HK-2 (cell line): ENCODE data around the gene GRM7.
"Not testable (repeated sequence)": the region's sequence is repeated elsewhere in the genome, so short reads cannot be mapped to it uniquely, and the experiment has no call there.

Experiments used
- DNase-seq: peaks from one replicate; pipeline ENCODE4 v3.0.0-alpha.2; 2018; ENCODE audit not compliant: unreplicated experiment

GRM7 gene

DNA sequence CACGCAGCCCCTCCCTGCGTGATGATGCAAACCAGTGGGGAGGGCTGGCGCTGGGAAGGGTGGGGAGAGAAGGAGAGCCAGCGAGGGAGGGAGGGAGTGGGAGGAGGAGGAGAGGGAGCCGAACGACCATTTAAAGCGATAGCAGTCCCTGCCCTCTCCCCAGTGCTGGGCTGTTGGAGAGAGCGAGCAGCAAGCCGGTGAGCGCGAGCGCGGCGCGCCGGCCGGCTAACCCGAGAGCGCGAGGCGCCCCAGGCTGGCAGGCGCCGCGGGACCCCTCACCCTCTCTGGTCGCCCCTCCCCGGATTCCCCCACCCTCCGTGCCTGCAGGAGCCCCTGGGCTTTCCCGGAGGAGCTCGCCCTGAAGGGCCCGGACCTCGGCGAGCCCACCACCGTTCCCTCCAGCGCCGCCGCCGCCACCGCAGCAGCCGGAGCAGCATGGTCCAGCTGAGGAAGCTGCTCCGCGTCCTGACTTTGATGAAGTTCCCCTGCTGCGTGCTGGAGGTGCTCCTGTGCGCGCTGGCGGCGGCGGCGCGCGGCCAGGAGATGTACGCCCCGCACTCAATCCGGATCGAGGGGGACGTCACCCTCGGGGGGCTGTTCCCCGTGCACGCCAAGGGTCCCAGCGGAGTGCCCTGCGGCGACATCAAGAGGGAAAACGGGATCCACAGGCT lies at the start of gene GRM7:
GRM7 (plus strand) TSS at position 162 of the 671 bp plus-strand sequence.
- no peak for DNase-seq

DNA sequence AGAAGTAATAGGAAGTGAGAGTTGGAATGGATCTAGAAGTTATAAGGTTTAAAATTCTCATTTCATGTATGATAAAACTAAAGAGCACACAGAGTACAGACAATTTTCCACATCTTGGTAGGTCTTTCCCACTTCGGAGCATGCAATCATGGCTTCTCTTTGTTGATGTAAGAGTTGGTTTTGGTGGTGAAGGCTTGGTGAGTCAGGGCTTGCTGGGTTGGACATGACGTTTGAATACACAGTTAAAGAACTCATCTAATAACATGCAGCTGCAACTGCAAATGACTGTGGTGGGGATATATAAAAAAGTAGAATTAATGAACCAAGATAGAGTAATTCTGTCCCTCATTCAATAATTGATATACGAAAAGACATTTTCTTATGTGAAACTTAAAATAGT lies 39.5 kb upstream of the GRM7 start:
- DNase-seq = no peak

DNA sequence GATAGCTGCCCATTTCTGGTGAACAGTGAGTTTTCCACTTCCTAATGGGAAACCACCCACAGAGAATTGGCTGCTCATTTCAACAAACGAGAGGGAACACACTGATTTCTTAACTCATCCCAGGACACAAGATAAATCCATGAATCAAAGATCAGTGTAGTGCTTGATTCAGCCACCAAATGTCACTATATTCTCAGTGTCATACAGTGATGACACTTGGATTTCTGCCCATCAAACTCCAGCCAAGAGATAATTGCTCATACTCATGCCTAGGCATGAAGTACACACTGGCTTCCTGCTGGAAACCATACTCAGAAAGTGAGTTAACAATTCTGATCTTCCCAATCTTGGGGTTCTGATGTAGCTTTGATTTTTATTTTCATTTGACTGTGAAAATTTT lies 35.4 kb upstream of the GRM7 start:
- DNase-seq = no peak

DNA sequence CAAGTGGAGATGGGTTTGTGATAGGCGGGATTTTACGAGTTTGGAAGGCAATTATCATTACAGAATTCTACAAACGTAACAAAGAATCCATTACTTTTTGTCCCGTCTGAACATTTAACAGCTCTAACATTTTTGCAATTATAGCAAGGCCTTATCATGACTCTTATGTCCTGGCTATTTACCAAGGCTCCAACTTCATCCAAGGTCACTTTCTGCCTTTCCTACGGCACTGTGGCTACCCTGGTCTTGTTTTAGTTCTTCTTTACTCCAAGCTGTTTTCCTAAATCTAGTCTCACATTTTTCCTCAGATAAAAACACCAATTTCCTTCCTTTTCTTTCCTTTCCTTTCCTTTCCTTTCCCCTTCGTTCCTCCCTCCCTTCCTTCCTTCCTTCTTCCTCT lies 33.5 kb upstream of the GRM7 start:
- DNase-seq = no peak

DNA sequence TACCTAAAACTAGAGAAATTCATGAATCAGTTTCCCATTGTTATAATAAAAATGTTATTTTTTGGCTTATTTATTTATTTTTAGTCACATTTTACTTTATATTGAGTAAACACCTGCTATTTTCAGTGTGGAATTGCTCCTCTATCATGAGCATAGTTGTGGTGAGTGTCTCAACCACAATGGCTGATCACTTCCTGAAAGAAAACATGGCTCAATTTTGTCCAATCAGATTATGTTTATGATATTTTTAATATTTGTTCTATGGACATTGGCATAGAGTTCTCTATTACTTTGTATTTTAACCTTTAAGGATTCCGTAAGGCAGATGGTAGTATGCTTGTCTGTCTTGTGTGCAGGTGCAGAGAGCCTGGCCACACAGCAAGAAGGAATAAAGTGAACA lies 16.2 kb upstream of the GRM7 start:
- DNase-seq = no peak

DNA sequence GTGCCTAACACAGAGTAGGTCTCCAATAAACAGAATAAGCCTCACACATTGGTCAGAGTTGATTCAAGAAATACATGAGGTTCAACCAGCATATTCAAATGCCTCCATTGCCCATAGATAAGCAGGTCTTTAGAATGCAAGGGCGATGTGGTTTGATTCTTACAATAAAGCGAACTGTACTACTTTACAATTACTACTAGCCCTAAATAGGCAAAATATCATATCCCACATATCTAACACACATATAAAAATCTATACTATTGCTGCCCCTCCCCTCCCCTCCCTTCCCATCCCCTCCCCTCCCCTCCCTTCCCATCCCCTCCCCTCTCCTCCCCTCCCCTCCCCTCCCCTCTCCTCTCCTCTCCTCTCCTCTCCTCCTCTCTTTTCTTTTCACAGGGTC lies 6.7 kb upstream of the GRM7 start:
- DNase-seq = no peak

DNA sequence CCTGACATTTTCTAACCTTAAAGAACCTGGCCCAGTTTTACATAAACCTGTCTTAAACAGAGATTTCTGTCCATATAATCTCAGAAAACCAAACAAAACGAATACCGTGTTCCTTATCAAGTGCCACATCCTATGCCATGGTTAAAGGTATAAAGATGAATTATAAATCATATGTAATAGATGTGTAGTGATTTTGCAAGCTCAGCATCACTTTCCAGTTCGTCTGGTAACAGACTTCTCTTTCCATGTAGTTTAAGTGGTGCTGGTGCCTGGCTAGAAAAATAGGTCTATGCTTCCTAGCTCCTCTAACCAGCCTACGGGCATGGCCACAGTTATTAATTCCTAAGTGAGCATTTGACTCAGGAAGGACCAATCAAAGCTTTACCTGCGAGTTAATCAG lies 3.4 kb upstream of the GRM7 start:
- no peak for DNase-seq

DNA sequence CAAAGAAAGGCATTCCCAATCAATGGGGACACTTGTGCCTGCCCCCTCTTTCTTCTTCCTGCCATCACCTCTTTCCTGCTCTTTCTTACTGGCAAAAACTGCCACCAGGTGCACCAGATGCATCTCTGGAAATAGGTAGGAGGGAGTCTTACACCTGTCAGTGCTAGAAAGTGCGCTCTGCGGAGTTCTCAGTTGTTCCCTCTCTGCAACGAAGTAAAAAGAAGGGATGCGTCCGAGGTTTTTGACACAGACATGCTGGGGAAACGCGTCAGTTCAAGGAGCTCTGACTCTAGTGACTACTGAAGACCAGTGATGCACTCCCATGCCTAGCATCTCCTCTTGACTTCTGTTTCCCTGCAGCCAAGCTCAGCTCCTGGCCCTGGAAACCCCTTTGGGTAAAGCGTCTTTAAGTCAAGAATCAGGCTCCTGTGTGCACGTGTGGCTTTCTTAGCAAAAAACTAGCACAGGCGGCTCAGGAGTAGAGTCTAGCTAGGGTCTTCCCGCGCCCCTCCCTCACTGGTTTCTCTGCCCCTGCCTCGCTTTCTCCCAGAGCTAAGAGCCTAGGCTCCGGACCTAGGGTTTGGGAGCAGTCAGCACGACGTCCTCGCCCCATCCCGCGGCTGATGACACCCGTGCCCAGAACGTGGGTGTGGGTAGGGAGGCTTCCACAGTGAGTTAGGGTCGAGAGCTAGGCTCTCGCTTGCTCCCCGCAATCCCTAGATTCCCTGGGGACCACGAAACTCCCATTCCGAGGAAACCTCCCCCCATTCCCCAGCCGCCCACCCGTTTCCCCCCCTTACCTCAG lies 564 bp upstream of the GRM7 start:
- DNase-seq = no peak

DNA sequence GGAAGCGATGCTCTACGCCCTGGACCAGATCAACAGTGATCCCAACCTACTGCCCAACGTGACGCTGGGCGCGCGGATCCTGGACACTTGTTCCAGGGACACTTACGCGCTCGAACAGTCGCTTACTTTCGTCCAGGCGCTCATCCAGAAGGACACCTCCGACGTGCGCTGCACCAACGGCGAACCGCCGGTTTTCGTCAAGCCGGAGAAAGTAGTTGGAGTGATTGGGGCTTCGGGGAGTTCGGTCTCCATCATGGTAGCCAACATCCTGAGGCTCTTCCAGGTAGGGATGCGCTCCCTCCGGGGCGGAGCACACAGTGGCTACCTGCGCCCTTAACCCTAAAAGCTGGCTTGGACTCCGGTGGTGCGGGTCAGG lies 698 bp downstream of the GRM7 start:
- DNase-seq = no peak

DNA sequence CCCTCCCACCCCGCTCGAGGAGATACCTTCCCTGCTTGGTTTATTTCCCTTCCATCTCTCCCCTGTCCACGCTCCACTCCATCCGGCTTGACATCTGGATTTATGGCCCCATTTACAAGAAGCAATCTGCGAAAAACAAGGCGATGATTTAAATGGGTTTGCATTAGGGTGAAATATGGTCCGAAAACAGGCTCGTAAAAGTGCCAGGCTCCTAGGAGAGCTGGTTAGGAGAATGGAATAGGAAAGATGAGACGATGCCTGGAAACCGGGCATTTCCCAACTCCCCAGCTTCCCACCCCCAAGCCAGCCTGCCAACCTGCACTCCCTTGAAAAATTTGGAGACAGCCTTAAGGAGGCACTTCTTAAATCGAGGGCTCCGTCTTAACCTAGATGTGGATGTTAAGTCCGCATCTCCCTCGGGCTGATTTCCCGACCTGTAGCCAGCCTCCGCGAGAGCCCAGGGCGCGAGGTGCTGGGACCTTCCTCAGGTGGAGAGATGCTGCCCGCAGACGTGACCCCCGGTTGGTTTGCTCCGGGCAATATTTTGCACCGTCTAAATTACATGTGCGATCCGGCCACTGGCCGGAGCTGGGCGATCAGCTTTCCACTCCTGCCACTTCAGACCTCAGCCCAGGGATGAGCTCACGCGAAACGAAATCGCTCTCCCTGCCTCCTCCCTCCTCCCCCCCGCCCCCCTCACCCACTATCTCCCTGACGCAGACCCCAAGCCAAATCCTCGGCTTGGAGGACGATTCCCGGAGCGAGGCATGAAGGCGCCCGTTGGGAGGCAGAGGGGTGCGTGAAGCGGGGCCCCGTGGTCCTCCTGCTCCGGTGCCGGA lies 1.3 kb downstream of the GRM7 start:
- DNase-seq = no peak

DNA sequence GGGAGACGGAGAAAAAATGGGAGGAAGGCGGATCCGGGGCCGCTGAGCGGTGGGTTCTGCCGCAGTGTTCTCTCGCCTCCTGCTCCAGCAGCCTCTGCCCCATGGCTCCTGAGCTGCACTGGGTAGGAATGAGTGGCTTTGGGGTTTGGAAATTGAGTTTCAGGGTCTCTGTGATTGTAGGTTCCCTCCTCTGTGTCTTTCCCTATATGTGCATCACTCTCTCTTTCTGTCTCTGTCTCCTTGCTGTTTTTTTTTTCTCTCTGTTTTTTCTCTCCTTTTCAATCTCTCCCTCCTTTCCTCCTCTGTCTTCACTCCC lies 1.9 kb downstream of the GRM7 start:
- no peak for DNase-seq

DNA sequence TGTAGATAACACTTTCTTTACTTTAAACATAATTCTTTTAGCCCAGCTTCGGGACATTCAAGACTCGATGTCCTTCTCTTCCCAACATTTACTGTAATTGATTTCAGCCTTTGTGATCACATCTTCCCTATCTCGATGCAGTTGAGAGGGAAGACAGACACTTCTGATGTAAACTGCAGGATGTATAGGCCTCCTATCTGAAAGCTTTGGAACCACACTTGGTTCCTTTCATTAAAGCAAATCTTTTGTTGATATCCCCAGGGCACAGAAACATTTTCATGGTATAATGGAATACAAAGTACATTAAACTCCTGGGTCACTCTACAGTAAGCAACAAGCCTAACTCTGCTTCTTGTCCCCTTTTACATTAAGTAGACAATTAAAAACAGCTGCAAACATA lies 6.4 kb downstream of the GRM7 start:
- DNase-seq = no peak

DNA sequence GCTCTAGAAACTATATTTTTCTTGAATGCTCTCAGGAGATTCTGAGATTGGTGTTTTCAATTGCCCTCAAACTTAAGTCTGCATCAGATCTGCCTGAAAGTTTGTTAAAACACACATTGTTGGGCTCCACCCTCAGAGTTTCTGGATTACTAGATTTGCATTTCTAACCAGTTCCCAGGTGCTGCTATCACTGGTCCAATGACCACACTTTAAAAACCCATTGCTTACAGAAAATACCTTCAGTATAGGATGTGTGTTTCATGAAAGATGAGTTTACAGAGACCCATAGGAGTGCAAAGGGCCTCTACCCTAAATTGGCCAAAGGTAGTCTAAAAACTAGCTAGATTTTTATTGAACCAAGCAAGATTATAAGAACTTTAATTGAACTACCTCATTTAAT lies 17.8 kb downstream of the GRM7 start:
- DNase-seq = no peak

DNA sequence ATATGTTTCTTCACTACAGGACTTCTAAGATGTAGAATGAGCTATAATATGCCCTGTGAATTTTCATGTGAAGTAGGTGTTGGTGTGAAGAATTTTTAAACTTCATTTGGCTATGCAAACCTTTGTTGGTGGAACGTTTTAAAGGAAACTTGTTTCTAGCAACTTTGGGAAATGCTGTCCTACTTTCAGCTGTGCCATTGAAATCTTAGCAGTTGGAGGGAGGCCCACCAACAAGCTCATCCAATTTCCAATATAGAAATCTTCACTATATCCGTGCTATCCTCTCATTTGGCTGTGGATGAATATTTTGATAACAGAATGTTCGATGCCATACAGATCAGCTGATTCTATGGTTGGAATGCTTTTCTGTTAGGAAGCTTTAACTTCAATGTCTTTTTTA lies 51.3 kb downstream of the GRM7 start:
- no peak for DNase-seq

DNA sequence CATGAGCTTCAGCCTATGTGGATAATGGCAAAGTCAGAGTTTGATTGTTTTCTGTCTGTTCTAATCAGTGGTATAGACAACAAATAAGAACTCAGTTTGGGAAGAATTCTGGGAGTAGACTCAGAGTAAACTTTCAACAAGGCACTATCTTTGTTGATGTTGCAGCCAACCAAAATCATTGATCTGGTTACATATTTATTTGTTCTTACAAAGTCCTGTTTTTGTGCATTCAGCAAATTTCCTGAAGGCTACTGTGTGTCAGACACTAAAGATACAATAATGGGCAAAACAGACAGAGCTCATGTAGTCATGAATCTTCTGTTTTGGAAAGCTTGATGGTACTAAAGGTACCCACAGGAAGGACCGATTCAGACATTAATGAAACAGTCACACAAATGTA lies 55.0 kb downstream of the GRM7 start:
- DNase-seq = no peak

DNA sequence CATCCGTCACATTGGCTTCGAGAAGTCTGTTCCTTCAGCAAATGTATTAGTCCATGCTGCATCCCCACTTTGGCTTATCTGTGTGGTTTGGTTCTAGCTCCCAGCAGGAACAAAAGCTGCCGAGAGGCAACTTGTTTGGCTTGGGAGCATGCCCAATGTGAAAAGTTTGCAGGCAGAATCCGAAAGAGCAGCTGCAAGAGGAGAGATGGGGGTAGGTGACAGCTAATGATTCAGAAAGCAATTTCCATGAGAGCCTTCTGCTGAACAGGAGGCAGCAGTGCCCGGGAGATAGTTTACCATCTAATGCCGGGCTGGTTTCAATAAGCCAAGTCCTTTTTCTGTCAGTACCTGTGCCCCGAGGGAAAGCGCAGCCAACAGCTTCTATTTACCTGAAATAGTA lies 60.2 kb downstream of the GRM7 start:
- DNase-seq = no peak

DNA sequence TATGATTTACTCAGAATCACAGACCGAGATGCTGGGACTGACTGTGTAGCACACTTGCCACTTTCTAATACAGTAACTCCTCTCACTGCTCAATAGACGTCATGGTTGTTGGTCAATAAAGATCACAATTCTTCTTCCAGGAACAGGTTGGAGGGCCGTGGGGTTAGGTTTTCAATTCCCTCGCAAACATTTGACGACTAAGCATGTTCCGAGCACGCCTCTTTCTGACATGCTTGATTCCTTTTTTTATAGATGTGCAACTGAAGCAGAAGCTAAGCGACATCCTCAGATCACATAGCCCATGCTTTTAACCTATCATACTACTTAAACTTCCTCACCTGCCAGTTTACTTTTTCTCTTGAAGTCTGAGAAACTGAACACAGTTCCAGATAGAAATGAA lies 61.0 kb downstream of the GRM7 start:
- no peak for DNase-seq

DNA sequence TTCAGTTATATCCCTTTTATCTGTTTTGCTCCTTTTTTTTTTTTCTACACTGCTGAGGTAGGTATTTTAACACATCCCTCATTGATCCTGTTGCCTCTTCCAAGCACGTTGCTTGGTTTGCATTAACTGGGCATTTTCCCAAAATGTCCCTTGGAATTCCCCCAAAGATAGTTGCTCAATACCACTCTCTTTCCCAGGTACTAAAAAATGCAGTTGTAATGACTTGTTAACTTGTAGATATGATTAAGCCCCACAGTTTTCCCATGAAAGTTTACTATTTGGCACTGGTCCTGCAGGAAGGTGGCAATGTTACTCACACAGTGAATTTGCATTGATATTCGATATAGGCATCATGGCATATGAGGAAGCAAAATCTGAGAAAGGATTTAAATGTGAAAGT lies 67.1 kb downstream of the GRM7 start:
- no peak for DNase-seq

DNA sequence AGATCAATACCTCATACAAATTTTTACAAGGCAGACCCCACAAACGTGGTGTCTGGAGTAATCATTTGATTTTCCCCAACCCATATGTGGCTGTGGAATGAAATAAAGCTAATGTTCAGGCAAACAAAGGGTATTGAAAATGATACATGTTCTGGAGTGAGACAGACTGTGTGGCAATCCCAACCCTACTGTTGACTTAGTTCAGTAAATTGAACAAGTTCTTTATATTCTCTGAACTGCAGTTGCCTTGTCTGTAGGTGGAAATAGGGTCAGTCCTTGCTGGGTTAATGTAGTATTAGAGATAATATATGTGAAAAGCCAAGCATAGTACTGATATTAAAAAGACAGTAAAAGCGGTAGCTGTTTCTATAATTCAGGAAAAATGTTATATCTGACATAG lies 69.0 kb downstream of the GRM7 start:
- no peak for DNase-seq

DNA sequence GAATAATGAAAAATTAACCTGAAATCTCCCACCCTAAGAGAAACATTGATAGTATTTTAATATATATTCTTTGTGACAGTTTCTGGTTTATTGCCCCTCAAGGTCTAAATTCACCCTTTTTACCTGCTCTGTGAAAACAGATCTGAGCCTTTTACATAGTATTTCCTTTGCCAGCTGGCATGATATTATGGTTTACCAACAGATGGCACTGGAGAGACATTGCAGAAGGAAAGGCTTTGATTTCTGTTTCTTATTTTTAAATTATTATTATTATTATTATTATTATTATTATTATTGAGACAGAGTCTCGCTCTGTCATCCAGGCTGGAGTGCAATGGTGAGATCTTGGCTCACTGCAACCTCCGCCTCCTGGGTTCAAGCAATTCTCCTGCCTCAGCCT lies 74.5 kb downstream of the GRM7 start:
- not testable (repeated sequence) for DNase-seq

DNA sequence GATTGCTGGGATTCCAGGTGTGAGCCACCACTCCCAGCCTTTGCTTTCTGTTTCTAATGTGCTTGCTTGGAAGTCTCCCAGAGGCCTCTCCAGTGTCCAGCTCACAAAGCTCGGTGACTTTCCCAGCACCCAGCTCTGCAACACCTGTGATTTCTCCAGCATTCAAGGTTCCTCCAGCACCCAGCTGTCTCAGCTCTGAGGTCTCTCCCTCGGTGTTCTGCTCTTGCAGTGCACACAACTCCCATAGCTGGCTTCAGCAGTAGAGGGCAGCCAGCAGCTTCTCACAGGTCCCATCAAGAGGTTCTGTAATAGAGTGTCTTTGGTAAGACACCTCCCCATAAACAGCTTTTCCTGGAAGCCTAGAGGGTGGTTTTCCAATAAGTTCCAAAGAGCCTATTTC lies 75.1 kb downstream of the GRM7 start:
- DNase-seq = no peak

DNA sequence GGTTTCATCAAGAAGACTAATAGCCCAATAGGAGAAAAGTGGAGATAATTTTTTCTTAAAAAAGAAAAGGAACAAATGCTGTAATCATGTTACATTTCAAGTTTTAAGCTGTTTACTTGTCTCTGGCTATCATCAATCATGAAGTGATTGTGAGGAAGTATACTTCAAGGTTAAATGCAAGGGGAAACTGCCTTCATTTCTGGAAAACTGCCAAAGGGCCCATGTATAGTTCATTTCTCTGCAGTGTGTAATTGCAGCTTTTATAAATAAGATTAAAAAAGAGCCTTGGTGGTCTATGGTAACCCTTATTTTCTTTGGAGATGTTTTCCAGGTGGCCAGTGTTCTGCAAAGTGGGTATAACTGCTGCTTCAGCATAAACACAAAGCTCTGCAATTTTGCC lies 101.9 kb downstream of the GRM7 start:
- no peak for DNase-seq

DNA sequence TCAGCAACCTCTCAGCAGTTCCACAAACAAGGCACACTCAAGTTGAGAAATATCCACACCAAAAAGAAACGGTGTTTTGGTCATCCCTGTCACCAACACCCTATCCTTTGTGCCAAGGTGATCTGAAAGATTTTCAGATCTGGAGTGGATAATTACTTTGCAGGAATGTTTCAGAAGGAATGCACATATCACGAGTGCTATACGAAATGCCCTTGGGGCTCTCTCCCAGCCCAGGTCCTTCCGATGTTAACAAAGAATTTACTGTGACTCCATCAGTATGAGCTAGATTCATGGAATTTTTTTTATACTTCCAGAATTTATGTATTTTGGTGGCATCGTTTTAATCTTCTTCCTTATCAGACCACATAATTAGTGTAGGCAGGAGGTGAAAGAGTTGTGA lies 105.0 kb downstream of the GRM7 start:
- DNase-seq = no peak
